Measurements from ENCODE around the gene DYNC1LI2. TPM values are rescaled to one million over a fixed set of nuclear protein-coding genes. Genes with fewer than 3 reads are reported as not detected.
A peak's percentile ranks its signal among the peaks of the same experiment; 100 is the strongest.

The DYNC1LI2 gene
- polyA plus RNA-seq, 5 donors, result 114 to 161 (median 144) TPM

DNA sequence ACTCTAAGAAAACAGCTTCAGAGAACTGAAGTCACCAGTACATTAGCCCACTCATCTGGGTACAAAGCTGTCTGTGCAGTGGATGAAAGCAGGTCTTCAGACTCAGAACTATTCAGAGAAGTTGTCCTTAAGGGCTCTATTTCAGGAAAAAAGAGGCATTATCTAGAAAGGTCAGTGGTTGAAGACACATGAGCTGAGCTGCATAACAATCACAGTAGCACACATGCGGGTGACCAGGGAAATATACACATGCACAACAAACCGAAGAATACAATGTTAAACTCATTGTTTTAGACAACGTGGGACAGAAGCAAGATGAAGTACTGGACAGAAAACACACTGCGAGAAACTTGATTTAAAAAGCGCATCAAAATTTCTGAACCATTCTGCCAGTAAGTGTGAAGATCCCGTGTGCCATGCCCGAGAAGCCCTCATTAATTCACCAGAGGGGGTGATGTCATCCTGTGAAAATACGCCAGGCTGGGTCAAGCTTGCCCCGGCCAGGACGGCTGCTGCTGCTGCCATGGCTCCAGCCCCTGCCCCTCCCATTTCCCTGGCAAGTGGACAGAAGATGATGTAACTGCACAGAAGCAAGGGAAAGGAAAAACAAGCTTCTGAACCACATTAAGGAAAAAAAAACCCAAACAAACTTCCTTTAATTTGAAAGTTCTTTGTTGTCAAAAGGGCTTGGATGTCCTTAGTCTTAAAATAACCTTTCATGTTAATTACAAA, 10.1 kb downstream of the DYNC1LI2 start:
- peak; percentile 74 to 82 for DNase-seq

DNA sequence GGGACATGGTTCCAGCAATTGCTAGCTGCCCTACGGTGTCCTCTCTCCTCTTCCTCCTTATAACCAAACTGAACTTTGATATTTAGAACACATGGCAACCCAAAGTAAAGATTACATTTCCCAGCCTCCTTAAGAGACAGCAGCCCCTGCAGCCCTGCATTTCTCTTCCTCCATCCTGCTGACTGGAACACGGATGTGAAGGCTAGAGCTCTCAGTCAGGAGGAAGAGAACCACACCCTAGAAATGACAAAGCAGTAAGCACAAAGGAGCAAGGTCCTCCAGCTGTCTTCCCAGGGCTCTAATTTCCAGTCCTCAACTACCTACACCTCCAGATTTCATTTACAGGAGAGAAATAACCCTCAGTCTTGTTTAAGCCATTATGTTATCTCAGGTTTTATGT, 10.9 kb downstream of the DYNC1LI2 start:
- no peak for DNase-seq

DNA sequence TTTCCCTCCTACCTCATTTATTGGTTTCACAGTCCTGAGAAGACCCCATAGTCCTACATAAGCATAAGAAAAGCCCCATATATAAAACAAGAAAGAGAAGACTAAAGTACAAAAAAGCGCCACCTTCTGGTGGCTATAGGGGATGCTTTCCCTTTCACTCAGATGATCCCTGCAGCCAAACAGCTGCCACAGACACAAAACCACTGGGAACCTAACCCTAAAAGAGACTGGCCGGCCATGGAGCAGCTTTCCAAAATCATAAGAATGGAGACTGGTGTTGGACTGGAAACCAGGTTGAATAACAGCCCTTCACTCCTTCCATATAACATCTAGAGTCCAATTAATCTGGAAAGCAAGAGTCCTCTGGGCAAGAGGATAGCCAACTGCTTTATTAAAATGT, 11.4 kb downstream of the DYNC1LI2 start:
- DNase-seq, result no peak

DNA sequence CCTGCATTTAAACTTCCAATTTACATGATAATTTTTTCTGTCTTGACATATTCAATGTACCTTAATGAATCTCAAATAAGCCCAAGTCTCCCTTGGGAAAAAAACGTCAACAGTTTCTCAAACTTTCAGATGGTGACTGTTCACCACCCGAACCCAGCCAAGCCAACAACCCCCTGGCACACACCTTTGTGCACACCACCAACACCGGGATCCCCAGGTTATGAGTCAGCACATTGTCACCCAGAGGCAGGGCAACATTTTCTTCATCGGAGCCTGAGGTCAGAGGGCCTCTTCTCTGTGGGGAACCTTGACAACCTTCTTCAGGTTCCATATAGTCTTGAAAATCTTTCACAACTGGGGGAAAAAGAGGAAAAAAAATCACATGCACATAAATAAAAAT, 15.5 kb downstream of the DYNC1LI2 start:
- no peak for DNase-seq

DNA sequence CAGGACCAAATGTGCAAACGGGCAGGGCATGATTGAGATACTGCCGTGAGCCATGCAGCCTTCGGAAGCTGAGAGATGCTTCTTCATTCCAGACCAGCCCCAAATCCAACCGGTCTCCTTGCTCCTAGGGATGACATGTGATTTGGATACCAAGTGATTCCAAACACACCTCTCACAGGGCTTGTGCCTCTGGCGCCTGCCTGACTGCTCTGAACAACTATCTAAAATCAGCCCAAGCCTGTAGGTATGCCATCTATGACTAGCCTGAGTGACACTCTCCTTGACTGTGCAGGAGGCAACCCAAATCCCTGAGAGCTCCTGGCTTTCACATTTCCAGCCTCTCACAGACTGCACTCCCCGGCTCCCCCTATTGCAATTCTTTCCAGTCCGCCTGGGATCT, 20.3 kb downstream of the DYNC1LI2 start:
- no peak for DNase-seq

DNA sequence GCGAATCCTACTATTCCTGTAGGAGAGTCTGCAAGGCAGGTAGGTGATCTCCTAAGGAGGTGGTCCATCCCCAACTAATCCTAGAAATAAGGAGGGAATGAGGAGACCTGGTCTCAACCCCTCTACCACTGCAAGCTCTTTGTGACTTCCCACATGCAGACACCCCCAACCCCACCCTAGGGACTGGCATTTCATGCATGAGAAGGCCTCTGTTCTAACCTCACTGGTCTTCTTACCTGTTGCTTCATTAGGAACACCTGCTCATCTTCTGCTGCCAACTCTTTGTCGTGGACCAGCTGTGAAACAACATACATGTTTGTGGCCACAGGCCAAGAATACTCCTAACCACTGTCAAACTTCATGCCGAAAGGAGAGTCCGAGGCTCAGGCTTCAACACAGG, 22.6 kb downstream of the DYNC1LI2 start:
- no peak for DNase-seq

DNA sequence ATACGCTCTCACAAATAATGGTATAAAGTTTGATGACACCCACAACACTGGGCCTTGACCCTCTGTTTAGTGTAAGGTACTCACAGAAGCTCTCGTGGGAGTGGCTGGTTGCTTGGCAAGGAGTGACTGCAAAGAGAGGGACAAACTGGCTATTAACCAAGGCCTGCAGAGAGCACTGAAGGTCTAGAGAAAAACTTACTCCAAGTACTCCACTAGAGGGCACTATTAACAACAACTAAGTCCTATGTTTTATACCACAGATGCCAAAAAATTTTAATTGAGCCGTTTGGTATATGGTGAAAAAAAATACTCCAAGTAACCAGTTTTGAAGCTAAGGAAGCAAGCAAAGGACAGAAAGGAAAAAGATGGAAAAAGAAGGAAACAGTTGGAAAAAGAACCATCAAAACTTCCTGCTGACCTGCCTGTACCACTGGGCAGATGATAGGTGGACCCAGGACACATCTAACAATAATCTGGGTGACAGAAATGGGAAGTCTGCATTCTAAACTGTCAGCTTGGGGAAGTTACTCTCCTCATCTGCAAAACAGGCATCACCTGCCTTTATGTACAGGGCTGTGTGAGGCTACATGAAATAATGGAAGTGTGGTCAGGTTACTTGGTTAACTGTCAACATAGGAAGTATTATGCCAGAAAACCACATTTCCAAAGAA, 23.2 kb downstream of the DYNC1LI2 start:
- DNase-seq, result no peak

DNA sequence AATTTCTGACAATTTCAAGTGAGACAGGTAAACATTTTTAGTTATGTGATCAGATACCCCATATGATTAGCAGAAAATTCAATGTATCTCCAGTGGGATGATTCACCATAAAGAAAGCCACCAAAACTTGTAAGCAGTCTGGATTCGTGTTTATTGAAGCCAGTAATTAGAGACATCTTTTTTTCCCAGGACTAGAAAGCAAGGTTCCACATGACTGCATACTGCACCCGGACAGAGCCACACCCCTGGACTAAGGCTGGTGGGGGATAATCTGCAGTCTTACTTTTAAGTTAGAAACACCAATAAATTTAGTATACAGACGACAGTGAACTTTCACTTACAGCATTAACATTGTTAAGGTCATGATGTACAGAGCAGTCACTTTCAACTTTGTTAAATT, 30.6 kb downstream of the DYNC1LI2 start:
- DNase-seq, result no peak

DNA sequence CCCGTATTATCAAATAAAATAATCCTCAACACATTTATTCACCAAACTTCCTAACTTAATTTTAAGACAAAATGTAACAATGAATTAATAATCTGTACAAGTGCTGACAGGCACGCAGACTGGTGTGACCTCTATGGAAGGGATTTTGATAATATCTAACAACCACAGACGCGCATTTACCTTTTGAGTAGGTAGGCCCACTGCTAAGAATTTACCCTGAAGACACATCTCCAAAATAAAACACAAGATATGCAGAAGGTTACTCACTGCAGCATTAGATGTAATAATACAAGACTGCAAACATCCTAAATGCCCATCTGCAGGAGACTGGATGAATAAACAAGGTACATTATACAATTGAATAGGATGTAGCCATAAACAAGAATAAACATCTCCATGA, 32.2 kb downstream of the DYNC1LI2 start:
- no peak for DNase-seq

DNA sequence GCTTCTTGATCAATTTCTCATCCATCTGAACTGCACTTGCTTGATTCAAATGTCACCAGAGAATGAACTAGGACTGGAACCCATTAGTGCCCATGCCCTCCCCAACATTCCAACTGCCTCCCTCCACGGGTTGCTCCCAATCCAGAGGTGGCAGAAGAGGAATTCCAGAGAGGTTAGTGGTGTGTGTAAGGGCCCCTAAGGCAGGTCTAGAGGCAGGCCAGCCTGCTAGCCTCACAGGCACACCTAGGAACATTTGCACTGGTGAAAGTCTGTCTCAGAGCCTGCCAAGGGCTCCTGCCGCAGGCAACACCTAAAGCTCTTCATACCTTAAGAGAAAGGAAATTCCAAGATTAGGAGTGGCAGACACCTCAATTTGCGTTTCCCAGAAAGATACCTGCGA, 33.6 kb downstream of the DYNC1LI2 start:
- DNase-seq, result no peak

DNA sequence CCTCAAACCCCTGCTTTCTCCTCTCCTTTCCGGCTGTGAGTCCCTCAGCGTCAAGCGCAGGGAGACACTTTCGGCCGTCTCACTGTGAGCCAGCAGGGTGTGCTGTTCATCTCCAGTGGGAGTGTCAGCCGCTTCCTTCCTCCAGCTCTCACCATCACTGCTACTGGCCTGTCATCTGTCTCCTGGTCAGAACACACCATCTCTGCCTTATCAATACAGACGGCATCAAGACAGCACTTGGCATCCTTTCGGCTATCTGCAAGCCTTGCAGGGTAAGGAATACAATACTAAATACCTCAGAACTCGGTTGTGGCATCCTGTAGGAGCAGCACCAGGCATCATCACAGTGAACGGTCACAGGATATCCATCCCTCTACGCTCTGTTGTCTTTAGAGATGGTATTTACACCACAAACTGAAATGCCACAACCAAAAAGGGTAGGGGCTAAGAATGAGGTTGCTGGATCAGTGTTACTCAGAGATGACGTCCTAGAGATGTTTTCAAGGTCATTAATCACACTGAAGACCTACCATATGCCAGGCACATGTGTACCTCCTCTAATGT, 34.2 kb downstream of the DYNC1LI2 start:
- no peak for DNase-seq

DNA sequence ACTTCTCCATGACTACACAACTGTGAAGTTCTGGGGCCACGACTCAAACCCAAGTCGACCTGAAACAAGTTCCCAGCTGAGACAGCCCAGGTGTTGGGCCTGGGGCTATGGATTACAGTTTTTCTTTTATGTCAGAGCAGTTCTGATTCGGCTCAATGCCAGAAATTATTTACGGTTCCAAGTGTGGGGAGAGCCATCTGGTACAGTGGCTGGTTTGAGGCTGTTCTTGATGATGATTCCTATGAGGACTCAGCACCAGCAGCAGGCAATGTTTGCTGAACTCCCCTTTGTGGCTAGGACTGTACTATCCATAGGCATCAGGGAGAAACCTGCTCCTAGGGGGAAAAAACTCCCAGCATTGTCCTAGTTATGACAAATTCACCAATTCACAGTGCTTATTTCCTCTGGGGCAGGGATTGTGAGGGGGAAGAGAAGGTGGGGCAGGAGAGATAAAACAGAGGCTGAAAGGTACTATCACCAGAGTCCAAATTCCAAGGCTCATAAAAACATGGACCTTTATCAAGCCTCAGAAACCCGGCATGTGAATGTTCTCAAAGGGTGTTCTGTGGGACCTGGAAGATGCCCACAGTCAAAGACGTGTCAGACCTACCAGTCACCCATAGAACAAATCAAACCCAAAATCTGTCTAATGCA, 36.6 kb downstream of the DYNC1LI2 start:
- DNase-seq, result no peak

DNA sequence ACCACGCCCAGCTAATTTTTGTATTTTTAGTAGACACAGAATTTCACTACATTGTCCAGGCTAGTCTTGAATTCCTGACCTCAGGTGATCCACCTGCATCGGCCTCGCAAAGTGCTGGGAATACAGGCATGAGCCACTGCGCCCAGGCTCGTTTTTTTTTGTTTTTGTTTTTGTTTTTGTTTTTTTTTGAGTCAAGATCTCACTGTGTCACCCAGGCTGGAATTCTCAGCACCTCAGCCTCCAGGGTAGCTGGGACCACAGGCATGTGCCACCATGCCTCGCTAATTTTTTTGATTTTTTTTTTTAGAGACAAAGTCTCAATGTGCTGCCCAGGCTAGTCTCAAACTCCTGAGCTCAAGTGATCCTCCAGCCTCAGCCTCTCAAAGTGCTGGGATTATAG, 37.3 kb downstream of the DYNC1LI2 start:
- no peak for DNase-seq

DNA sequence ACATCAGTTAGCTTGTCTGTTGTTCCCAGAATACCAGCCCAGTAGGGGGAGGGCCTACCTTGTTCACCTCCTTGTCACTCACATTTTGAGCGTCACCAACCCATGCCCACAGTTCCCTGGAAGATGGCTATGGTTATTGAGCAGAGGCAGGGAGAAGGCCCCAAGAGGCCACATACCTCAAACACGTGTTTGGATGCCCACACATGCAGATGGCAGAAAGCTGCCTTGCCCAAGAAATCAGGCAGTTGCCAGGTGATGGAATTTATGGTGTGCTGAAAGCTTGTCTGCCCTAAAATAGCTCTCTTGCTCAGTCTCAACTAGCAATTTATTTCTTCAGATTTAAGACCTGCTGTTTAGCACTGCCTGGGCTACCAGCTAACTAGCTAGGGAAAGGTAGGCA, 38.3 kb downstream of the DYNC1LI2 start:
- no peak for DNase-seq

DNA sequence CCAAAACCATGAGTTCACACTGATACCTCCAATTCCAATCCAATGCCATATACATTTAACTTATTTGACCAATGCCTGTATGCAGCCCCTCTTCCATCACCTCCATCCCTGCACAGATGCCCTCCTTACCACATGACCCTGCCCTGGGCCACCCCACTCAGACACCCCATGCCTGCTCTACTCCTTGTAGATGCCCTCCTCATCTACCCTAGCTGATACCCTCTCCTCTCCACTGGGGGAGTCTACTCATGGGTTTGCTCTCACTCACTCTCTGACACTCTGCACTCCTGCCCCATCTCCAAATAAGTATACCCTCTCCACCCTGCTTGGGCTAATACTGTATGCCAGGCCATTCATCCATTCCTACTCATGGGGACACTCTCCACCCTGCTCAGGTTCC, 38.9 kb downstream of the DYNC1LI2 start:
- DNase-seq, result no peak

DNA sequence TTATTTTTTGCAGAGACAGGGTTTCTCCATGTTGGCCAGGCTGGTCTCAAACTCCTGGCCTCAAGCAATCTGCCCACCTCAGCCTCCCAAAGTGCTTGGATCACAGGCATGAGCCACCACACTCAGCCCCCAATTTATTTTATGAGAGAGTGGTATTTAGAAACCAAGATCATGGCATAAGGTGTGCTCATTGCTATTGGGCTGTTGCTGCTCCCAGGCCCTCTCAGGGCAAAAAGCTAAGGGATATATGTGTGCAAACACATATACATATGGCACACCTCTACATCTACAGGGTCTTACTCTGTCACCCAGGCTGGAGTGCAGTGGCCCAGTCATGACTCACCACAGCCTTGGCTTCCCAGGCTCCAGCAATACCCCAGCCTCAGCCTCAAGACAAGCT, 39.8 kb downstream of the DYNC1LI2 start:
- DNase-seq, result no peak

DNA sequence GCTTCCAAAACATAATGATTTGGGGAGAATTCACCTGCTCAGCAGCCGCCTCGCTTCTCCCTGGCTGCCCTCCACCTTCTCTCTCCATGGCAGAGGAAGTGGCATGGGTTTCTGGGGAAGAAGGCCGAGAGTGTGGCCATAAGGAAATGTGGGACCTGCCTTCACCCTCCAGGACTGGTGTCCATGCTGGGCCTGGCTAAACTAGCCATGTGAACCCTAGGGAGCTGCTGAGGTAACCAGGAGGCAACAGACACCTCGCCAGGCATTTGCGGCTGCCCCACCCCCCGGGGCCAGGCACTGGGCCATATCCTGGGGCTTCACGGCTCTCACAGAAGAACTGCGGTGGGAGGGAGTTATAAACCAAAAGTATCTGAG, 44.9 kb downstream of the DYNC1LI2 start:
- no peak for DNase-seq

DNA sequence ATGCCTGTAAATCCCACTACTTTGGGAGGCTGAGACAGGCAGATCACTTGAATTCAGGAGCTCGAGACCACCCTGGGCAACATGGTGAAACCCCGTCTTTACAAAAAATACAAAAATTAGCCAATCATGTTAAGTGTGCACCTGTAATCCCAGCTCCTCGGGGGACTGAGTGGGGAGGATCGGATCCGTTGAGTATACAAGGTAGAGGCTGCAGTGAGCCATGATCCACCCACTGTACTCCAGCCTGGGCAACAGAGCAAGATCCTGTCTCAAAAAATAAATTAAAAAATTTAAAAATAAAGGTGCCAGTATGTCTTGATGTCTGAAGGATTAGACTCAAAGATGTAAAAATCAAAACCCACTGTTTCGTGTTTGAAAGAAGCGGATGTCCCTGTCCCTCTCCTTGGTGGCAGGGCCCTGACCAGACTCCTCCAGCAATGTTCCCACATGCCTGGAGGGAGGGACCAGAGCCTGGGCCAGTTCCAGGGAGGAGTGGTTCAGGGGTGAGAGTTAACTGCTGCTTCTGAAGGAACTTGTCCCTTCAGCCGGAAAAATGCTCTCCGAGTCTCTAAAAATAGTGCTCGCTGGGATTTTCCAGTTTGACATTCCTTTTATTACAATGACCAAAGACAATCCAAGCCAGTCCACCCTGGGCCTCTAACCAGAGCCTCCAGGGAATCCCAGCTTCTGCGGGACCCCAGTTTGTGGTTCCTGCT, 45.5 kb downstream of the DYNC1LI2 start:
- DNase-seq, result no peak

DNA sequence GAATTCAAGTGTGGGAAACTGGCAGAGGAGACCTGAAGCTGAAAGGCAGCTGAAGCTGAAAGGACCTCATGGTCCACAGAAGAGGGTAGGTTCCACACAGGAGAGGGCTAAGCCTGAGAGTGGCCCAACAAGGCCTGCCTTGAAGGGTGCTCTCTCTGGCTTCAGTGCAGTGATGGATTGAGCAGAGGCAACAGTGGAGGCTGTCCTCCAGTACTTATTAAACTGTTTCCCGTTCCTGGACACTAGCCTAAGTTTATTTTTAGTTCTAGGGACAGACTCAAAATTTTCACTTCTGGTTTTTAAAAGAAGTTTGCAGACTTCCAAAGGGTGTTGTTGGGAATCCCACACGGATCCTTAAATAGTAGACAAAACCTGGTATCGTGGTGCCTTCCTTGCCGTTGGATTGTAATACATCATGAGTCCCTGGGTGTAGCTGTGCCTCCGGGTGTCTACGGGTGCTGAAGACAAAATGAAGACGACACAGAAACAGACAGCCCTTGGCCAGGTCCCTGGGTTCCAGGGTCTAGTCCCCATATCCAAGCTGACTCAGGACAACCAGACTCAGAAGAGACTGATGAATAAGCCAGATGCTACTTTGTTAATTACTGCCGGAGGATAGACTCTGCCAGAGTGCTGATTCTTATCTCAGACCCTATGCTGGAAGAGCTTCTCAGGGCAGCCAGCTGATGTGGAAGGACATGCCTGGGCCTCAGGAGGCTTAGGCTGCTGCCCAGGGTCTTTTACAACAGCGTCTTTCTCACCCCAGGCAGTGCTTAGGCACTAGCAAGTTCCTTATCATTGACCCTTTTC, 47.8 kb downstream of the DYNC1LI2 start:
- DNase-seq, result peak in 1 of 2 donors; percentile 23

DNA sequence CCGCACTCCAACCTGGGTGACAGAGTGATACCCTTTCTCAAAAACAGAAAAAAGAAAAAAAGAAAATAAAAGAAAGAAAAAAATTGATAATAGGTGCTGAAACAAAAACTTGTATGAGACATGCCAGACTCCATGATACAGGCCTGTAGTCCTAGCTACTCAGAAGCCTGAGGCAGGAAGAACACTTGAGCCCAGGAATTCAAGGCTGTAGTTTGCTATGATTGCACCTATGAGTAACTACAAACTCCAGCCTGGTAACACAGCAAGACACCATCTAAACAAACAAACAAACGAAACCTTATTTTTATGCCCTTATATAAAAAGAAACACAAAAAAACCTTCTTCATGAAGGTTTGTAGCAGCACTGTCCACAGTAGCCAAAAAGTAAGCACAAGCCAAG, 49.9 kb downstream of the DYNC1LI2 start:
- DNase-seq, result no peak

DNA sequence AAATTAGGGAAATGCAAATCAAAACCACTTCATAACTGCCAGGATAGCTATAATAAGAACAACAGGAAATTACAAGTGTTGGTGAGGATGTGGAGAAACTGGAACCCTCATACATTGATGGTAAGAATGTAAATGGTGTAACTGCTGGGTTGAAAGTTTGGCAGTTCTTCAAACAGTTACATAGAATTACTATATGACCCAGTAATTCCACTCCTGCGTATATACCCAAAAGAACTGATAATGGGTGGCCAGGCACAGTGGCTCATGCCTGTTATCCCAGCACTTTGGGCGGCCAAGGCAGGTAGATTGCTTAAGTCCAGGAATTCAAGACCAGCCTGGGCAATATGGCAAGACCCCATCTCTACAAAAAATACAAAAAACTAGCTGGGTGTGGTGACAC, 50.4 kb downstream of the DYNC1LI2 start:
- no peak for DNase-seq
